OCI-LY7 (cell line): Measurements from ENCODE around the gene ENTR1. TPM values are rescaled to one million over a fixed set of nuclear protein-coding genes. Genes with fewer than 3 reads are reported as not detected.

ENCODE experiments used
- BruUV-seq: library from RNA; stranded (reverse); fragments of 400-500 nt; replicated peaks from 2 replicates; lab custom pipeline; 2021; lab: Mats Ljungman, UMichigan
- CTCF ChIA-PET: fragments of 300-600 bp; sonication (Branson Sonifier 250); formaldehyde crosslinking; loops from one replicate; lab custom pipeline; 2022; ENCODE audit warnings: antibody characterized with exemption; ENCODE audit not compliant: unreplicated experiment; lab: Charles Lee
- POLR2A ChIA-PET: fragments of 300-600 bp; sonication (Branson Sonifier 250); formaldehyde crosslinking; loops from one replicate; lab custom pipeline; 2022; ENCODE audit warnings: antibody characterized with exemption; lab: Charles Lee
- DNase-seq: peaks from one replicate; pipeline ENCODE4 v3.0.0-alpha.2; 2015; ENCODE audit warnings: low spot score
- H2AFZ ChIP-seq: fragments of 200-600 bp; sonication (generic), shearing (Covaris generic); 2 replicates; pipeline ENCODE4 v1.6.1; 2014; ENCODE audit warnings: mild to moderate bottlenecking, antibody characterized with exemption, low read length, moderate library complexity
- H3K27ac ChIP-seq: fragments of 200-600 bp; sonication (generic); 2 replicates; pipeline ENCODE4 v1.5.1; 2014; ENCODE audit warnings: mixed run types, low read depth, mild to moderate bottlenecking, moderate library complexity, low read length, inconsistent platforms; ENCODE audit not compliant: poor library complexity, severe bottlenecking
- H3K36me3 ChIP-seq: fragments of 200-600 bp; sonication (generic); 2 replicates; pipeline ENCODE4 v1.6.1; 2014; ENCODE audit warnings: mild to moderate bottlenecking, antibody characterized with exemption, low read length, moderate library complexity, mixed read lengths; ENCODE audit not compliant: insufficient read depth
- H3K4me1 ChIP-seq: fragments of 200-600 bp; sonication (generic); 2 replicates; pipeline ENCODE4 v1.5.1; 2014; ENCODE audit warnings: mild to moderate bottlenecking, low read length; ENCODE audit not compliant: insufficient read depth, poor library complexity, severe bottlenecking
- H3K4me2 ChIP-seq: fragments of 200-600 bp; sonication (generic); 2 replicates; pipeline ENCODE4 v1.6.1; 2014; ENCODE audit warnings: mild to moderate bottlenecking, low read length
- H3K4me3 ChIP-seq: fragments of 200-600 bp; sonication (generic); 2 replicates; pipeline ENCODE4 v1.5.1; 2014; ENCODE audit warnings: mild to moderate bottlenecking, low read depth, low read length; ENCODE audit not compliant: poor library complexity, severe bottlenecking
- H3K79me2 ChIP-seq: fragments of 200-600 bp; sonication (generic); 2 replicates; pipeline ENCODE4 v1.6.1; 2016; ENCODE audit warnings: low read depth, mild to moderate bottlenecking, low read length, moderate library complexity, mixed read lengths; ENCODE audit not compliant: insufficient read depth
- H3K9me2 ChIP-seq: fragments of 200-600 bp; sonication (generic); 2 replicates; pipeline ENCODE4 v1.6.1; 2016; ENCODE audit warnings: mild to moderate bottlenecking, low read length, mixed read lengths; ENCODE audit not compliant: insufficient read depth
- H3K9me3 ChIP-seq: fragments of 200-600 bp; sonication (generic); 2 replicates; pipeline ENCODE4 v1.6.1; 2014; ENCODE audit warnings: mild to moderate bottlenecking, mixed run types, low read length, mixed read lengths
- H4K20me1 ChIP-seq: fragments of 200-600 bp; sonication (generic); 2 replicates; pipeline ENCODE4 v1.6.1; 2014; ENCODE audit warnings: mild to moderate bottlenecking, antibody characterized with exemption, low read length, moderate library complexity, mixed read lengths; ENCODE audit not compliant: insufficient read depth
- CTCF ChIP-seq: fragments of 200-600 bp; sonication (generic); conservative IDR thresholded peaks from 2 replicates; pipeline ENCODE4 v1.5.1; 2014; ENCODE audit warnings: mild to moderate bottlenecking, antibody characterized with exemption, low read length, moderate library complexity, mixed read lengths
- EZH2phosphoT487 ChIP-seq: fragments of 200-600 bp; sonication (generic); IDR thresholded peaks from 2 replicates; pipeline ENCODE4 v1.6.1; 2018; ENCODE audit warnings: low read depth, borderline replicate concordance, mild to moderate bottlenecking, mixed run types, antibody characterized with exemption, low read length, moderate library complexity, mixed read lengths
- intact Hi-C: fragments of 100-400 bp; cut with micrococcal nuclease; formaldehyde crosslinking; loops from one replicate; pipeline ENCODE4 v1.10.0; 2022; ENCODE audit not compliant: unreplicated experiment
- total RNA-seq, 2 experiments: library from RNA; depleted of rRNA in 1 of 2; stranded (reverse); fragments of >200 nt in 1 of 2; shearing (Covaris generic) in 1 of 2; gene quantifications; 2 replicates each; pipeline ENCODE4 v1.2.3, GENCODE V29; 2014 to 2022

The ENTR1 gene
- total RNA-seq, 2 experiments from 2014 or later = 103 to 109 TPM

GRCh38 chr9:136431782-136432350 is 21.5 kb upstream of the ENTR1 start:
- Histone ChIP-seq H4K20me1 (peaks cover under 1% of the 10 kb centered on the region; the same call in 1 of the 2 replicates), H3K4me3 (no peak overlapping the region), H2AFZ (no peak overlapping the region), H3K4me1 (peaks cover 4% of the 10 kb centered on the region), H3K4me2 (no peak overlapping the region), H3K36me3 (peaks cover 52% of the 10 kb centered on the region), H3K27ac (no peak overlapping the region), H3K79me2 (peaks cover 4% of the 10 kb centered on the region; the same call in 1 of the 2 replicates), H3K9me2 (no peaks in the 10 kb centered on the region), H3K9me3 (no peaks in the 10 kb centered on the region)
- TF ChIP-seq CTCF (no peak), EZH2phosphoT487 (no peak)
- POLR2A ChIA-PET = no interaction called here
- CTCF ChIA-PET = no interaction called here
- BruUV-seq = no TSS peak
- intact Hi-C loops = no loop called here
- no peak for DNase-seq

GRCh38 chr9:136430588-136431234 is 20.3 kb upstream of the ENTR1 start:
- TF ChIP-seq EZH2phosphoT487 = no peak
- TF ChIP-seq CTCF = no peak
- POLR2A ChIA-PET = no interaction called here
- Histone ChIP-seq H3K79me2 (no peaks in the 10 kb centered on the region), H4K20me1 (no peaks in the 10 kb centered on the region), H3K36me3 (peaks cover 57% of the 10 kb centered on the region), H3K4me1 (no peaks in the 10 kb centered on the region), H3K4me3 (no peak overlapping the region), H3K4me2 (no peak overlapping the region), H3K9me2 (no peaks in the 10 kb centered on the region), H3K27ac (no peak overlapping the region), H3K9me3 (no peaks in the 10 kb centered on the region), H2AFZ (no peak overlapping the region)
- no peak for DNase-seq
- intact Hi-C loops = no loop called here
- no TSS peak for BruUV-seq
- CTCF ChIA-PET = no interaction called here
